GM06990 (cell line): ENCODE data around the gene FKBP5.
"Not testable (repeated sequence)": the region's sequence is repeated elsewhere in the genome, so short reads cannot be mapped to it uniquely, and the experiment has no call there.

Experiments used
- DNase-seq: peaks from one replicate; pipeline ENCODE4 v3.0.0-alpha.2; 2011; ENCODE audit not compliant: insufficient read length; ENCODE audit errors: extremely low read depth
- H3K27me3 ChIP-seq: replicated peaks from 2 replicates; pipeline ENCODE4 v1.6.0; 2011; ENCODE audit warnings: low read length; ENCODE audit not compliant: control insufficient read depth, insufficient read depth
- H3K36me3 ChIP-seq: 2 replicates; pipeline ENCODE4 v1.5.1; 2011; ENCODE audit warnings: low read length; ENCODE audit not compliant: control insufficient read depth, insufficient read depth
- H3K4me3 ChIP-seq: replicated peaks from 2 replicates; pipeline ENCODE4 v1.5.1; 2011; ENCODE audit warnings: low read depth, mild to moderate bottlenecking, control low read depth, low read length
- CTCF ChIP-seq: IDR thresholded peaks from 2 replicates; pipeline ENCODE4 v1.5.1; 2011; ENCODE audit warnings: low read length, control low read depth, mild to moderate bottlenecking, inconsistent platforms; ENCODE audit not compliant: insufficient read depth, poor library complexity, severe bottlenecking

Gene FKBP5

GRCh38 chr6:35547676-35548075, 141.0 kb downstream of the FKBP5 start:
- H3K4me3 ChIP-seq = no peak overlapping the region
- no peaks in the 10 kb centered on the region for H3K27me3 ChIP-seq
- no peaks in the 10 kb centered on the region for H3K36me3 ChIP-seq
- DNase-seq = no peak
- TF ChIP-seq CTCF = no peak

GRCh38 chr6:35544769-35545361, 143.8 kb downstream of the FKBP5 start:
- no peak for DNase-seq
- Histone ChIP-seq H3K27me3 (no peaks in the 10 kb centered on the region), H3K36me3 (no peaks in the 10 kb centered on the region), H3K4me3 (no peak overlapping the region)
- no peak for TF ChIP-seq CTCF

- Histone ChIP-seq H3K27me3 (no peaks in the 10 kb centered on the region), H3K36me3 (no peaks in the 10 kb centered on the region), H3K4me3 (no peak overlapping the region)
- no peak for TF ChIP-seq CTCF
- DNase-seq = no peak
Measured at GRCh38 chr6:35543459-35544193, 145.1 kb downstream of the FKBP5 start.

GRCh38 chr6:35541836-35542235, 146.9 kb downstream of the FKBP5 start:
- Histone ChIP-seq H3K4me3 (no peak overlapping the region), H3K27me3 (no peaks in the 10 kb centered on the region), H3K36me3 (no peaks in the 10 kb centered on the region)
- TF ChIP-seq CTCF = no peak
- DNase-seq = no peak

GRCh38 chr6:35539223-35539622, 149.5 kb downstream of the FKBP5 start:
- H3K4me3 ChIP-seq = no peak overlapping the region
- DNase-seq = no peak
- TF ChIP-seq CTCF = no peak
- H3K36me3 ChIP-seq = no peaks in the 10 kb centered on the region
- H3K27me3 ChIP-seq = no peaks in the 10 kb centered on the region; the same call in 1 of the 2 replicates

- not testable (repeated sequence) for DNase-seq, H3K36me3 ChIP-seq, H3K4me3 ChIP-seq, H3K27me3 ChIP-seq
Measured at GRCh38 chr6:35535847-35536246, 152.9 kb downstream of the FKBP5 start.
